ENCODE data around the gene SETDB2. TPM values are rescaled to one million over a fixed set of nuclear protein-coding genes. Genes with fewer than 3 reads are reported as not detected.

SETDB2 gene
- polyA plus RNA-seq, 3 donors: 4.8 to 6.8 (median 6.4) TPM

DNA sequence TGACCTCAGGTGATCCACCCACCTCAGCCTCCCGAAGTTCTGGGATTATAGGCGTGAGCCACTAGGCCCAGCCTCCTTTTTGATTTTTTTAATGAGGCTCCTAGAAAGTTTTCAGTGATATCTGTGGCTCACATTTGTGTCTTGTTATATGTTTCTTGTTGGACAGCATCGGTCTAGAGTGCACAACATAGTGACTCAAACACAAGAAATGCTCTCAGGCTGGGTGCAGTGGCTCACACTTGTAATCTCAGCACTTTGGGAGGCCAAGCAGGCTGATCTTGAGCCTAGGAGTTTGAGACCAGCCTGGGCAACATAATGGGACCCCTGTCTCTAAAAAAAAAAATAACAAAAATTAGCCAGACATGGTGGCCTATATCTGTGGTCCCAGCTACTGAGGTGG, 59.9 kb downstream of the SETDB2 start:
- peaks cover 22 to 57% of the 10 kb centered on the region in 2 donors for H3K36me3 ChIP-seq (replicated peaks in 1 of 2; ENCODE audit: control insufficient read depth in 1 of 2, insufficient read depth in 2 of 2, low read length in 2 of 2)
- no peaks in the 10 kb centered on the region for H3K4me1 ChIP-seq (ENCODE audit: control insufficient read depth in 1 of 2, insufficient read depth in 2 of 2, low read length in 2 of 2)
- no peak overlapping the region for H3K9ac ChIP-seq (ENCODE audit: insufficient read depth, low read length, poor library complexity, severe bottlenecking)
- no CpG with 5 or more reads among the region's 3 CpGs for WGBS (ENCODE audit: insufficient coverage)
- DNase-seq: no peak
- H3K27ac ChIP-seq (ENCODE audit: low read depth in 1 of 2, low read length in 2 of 2): no peak overlapping the region
- intact Hi-C loops (cut with micrococcal nuclease): no loop called here
- Mint-ChIP-seq H3K4me1 (peaks cover 12% of the 10 kb centered on the region), H3K4me3 (no peak overlapping the region), H3K27ac (peak overlapping the region in 1 of 7 donors; percentile 50), H3K27me3 (ENCODE audit: low read depth in 3 of 3) (peaks cover 0 to 2% (median 0%) of the 10 kb centered on the region in 3 donors), H3K36me3 (peaks cover 37 to 53% of the 10 kb centered on the region in 2 donors), H3K9me3 (no peaks in the 10 kb centered on the region)
- no peaks in the 10 kb centered on the region for H3K9me3 ChIP-seq (replicated peaks in 1 of 2; ENCODE audit: control insufficient read depth in 1 of 2, insufficient read depth in 1 of 2, low read length in 2 of 2)
- peaks cover 29% of the 10 kb centered on the region for H4K20me1 ChIP-seq (ENCODE audit: insufficient read depth, low read length)
- TF ChIP-seq, protein P1, sequence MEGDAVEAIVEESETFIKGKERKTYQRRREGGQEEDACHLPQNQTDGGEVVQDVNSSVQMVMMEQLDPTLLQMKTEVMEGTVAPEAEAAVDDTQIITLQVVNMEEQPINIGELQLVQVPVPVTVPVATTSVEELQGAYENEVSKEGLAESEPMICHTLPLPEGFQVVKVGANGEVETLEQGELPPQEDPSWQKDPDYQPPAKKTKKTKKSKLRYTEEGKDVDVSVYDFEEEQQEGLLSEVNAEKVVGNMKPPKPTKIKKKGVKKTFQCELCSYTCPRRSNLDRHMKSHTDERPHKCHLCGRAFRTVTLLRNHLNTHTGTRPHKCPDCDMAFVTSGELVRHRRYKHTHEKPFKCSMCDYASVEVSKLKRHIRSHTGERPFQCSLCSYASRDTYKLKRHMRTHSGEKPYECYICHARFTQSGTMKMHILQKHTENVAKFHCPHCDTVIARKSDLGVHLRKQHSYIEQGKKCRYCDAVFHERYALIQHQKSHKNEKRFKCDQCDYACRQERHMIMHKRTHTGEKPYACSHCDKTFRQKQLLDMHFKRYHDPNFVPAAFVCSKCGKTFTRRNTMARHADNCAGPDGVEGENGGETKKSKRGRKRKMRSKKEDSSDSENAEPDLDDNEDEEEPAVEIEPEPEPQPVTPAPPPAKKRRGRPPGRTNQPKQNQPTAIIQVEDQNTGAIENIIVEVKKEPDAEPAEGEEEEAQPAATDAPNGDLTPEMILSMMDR (IDR thresholded peaks at IDR 0.05): no peak
- H3K79me2 ChIP-seq (ENCODE audit: insufficient read depth, low read length): peaks cover 7% of the 10 kb centered on the region
- H3K4me3 ChIP-seq (replicated peaks in 1 of 3; ENCODE audit: low read depth in 2 of 3, low read length in 3 of 3): no peak overlapping the region
- H2AFZ ChIP-seq (ENCODE audit: insufficient read depth, low read depth, low read length, poor library complexity, severe bottlenecking): no peak overlapping the region
- no peaks in the 10 kb centered on the region for H3K27me3 ChIP-seq (ENCODE audit: control insufficient read depth in 2 of 2, insufficient read depth in 2 of 2, low read length in 2 of 2)
- no peak overlapping the region for H3K4me2 ChIP-seq (replicated peaks; ENCODE audit: extremely low read depth, low read length, poor library complexity, severe bottlenecking)

DNA sequence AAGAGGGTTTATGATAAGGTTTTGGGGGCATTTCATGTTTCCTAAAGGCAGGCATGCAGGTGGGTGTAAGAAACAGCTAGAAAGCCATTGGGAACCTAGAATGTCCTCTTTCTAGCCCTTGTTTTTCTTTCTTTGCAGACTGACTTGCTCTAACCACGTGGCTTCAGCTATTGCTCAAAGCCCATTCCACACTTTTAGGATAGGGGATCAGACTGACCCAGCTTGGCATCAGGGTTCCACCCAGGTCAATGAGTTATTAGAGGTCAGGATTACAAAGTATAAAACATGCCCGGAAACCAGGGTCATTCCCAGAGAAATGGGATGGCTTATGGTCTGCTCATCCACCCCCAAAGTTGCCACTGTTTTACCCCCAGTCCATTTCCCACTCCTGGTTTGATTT, 68.5 kb downstream of the SETDB2 start:
- intact Hi-C loops (cut with micrococcal nuclease): no loop called here
- H3K27ac Mint-ChIP-seq: peak overlapping the region in 1 of 7 donors; percentile 20

More for the DNA sequence above, 68.5 kb downstream of the SETDB2 start:
- peaks cover 0 to 2% (median 2%) of the 10 kb centered on the region in 3 donors for H3K27me3 Mint-ChIP-seq (ENCODE audit: low read depth in 3 of 3)
- H3K4me3 ChIP-seq (replicated peaks in 1 of 3; ENCODE audit: low read depth in 2 of 3, low read length in 3 of 3): no peak overlapping the region
- H2AFZ ChIP-seq (ENCODE audit: insufficient read depth, low read depth, low read length, poor library complexity, severe bottlenecking): no peak overlapping the region
- H3K79me2 ChIP-seq (ENCODE audit: insufficient read depth, low read length): no peaks in the 10 kb centered on the region
- H4K20me1 ChIP-seq (ENCODE audit: insufficient read depth, low read length): peaks cover 23% of the 10 kb centered on the region
- H3K9me3 ChIP-seq (replicated peaks in 1 of 2; ENCODE audit: control insufficient read depth in 1 of 2, insufficient read depth in 1 of 2, low read length in 2 of 2): no peaks in the 10 kb centered on the region
- no peaks in the 10 kb centered on the region for H3K4me1 ChIP-seq (ENCODE audit: control insufficient read depth in 1 of 2, insufficient read depth in 2 of 2, low read length in 2 of 2)
- no peak overlapping the region for H3K4me3 Mint-ChIP-seq
- H3K4me2 ChIP-seq (replicated peaks; ENCODE audit: extremely low read depth, low read length, poor library complexity, severe bottlenecking): no peak overlapping the region
- no peaks in the 10 kb centered on the region for H3K4me1 Mint-ChIP-seq
- peaks cover 77 to 80% of the 10 kb centered on the region in 2 donors for H3K36me3 Mint-ChIP-seq
- no peak overlapping the region for H3K27ac ChIP-seq (ENCODE audit: low read depth in 1 of 2, low read length in 2 of 2)
- DNase-seq: no peak
- no peak overlapping the region for H3K9ac ChIP-seq (ENCODE audit: insufficient read depth, low read length, poor library complexity, severe bottlenecking)
- peaks cover 57 to 89% of the 10 kb centered on the region in 2 donors for H3K36me3 ChIP-seq (replicated peaks in 1 of 2; ENCODE audit: control insufficient read depth in 1 of 2, insufficient read depth in 2 of 2, low read length in 2 of 2)
- no CpG with 5 or more reads among the region's 2 CpGs for WGBS (ENCODE audit: insufficient coverage)
- no peaks in the 10 kb centered on the region for H3K27me3 ChIP-seq (ENCODE audit: control insufficient read depth in 2 of 2, insufficient read depth in 2 of 2, low read length in 2 of 2)
- H3K9me3 Mint-ChIP-seq: peaks cover 0 to 1% (median 0%) of the 10 kb centered on the region in 7 donors
- TF ChIP-seq, protein P1 (IDR thresholded peaks at IDR 0.05): no peak

Measured in CD14-positive monocyte (primary cell).